Dedifferentiated amniotic fluid mesenchymal stem cell (primary cell): ENCODE results near the gene GSDME.

Source experiments
- DNase-seq: peaks from one replicate; pipeline ENCODE4 v3.0.0-alpha.2; 2016; ENCODE audit errors: extremely low spot score

GSDME gene

DNA sequence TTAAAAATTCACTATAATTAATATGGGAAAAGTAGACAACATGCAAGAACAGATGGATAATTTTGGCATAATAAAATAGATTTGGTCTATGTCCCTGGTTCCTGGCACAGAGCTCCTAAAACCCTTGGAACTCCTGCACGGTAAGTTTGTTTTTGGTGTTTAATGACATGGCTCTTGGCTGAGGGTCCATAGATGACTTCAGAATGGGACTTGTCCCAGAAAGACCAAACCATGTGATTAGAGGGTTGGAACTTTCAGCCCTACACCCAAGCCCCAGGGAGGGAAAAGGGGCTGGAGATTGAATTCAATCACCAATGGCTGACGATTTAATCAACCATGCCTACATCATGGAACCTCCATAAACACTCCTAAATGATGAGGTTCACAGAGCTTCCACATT is 12.6 kb upstream of the GSDME start:
- no peak for DNase-seq

DNA sequence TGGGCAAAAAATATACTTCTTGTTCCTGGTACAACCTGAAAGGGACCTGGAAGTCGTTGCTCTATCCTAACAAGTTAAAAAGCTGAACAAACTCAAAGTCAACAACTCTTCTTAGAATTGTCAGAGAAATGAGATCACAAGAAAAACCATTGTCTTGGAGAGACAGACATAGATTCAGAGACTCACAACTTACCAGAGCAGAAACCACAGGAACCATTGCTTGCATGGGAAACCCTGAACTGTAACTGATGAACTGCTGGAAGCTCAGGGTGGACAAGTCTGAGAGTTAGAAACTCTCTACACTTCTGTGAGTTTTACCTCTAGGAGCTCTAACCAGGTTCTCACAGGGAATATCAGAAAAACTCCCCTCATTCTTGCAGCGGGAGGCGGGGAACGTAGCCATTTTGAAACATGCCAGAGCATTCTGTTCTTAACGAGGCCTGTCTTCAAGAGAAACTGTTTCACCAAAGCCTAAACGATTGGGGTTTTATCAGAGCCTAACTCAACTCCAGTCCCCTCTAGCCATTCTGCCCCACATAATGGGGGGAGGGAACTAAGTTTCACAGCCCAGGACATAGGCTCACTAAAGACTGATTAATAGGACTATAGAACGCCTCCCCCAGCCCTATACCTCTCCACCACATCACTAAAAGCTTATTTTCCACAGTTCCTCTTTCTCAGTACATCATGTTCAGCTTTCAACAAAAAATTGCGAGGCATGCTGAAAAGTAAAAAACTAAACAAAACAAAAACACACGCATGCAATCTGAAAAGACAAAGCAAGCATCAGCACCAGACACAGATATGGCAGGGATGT is 12.0 kb upstream of the GSDME start:
- DNase-seq, result no peak

DNA sequence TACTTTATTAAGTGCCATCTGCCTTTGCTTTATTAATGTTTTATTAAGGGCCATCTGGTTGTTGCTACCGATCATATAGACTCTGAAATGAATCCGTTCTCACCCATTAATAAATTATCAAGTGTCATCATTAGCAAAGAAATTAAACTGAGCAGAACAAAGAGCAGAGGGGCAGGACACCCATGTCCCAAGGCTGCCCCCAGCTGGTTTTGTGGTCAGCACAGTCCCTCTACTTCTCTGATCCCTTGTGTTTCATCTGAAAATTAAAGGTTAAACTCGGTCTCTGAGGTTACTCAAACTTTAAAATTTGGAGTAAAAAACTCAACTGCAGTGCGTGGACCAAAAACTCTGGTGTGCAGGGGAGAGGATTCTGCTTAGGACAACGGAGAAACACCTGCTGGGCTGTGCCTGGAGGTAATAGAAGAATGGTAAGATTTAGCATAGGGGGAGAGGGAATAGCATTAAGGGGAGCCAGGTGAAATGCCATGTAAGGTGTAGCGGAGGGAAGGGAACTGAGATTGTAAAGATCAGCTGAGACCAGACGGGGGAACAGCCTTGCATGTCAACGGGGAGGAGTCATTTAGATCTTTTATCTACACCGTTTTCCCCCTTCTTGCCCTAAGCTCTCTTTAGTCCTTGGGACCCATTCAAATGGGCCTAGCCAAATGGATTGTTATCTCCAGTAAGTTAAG is 10.8 kb upstream of the GSDME start:
- DNase-seq, result no peak

DNA sequence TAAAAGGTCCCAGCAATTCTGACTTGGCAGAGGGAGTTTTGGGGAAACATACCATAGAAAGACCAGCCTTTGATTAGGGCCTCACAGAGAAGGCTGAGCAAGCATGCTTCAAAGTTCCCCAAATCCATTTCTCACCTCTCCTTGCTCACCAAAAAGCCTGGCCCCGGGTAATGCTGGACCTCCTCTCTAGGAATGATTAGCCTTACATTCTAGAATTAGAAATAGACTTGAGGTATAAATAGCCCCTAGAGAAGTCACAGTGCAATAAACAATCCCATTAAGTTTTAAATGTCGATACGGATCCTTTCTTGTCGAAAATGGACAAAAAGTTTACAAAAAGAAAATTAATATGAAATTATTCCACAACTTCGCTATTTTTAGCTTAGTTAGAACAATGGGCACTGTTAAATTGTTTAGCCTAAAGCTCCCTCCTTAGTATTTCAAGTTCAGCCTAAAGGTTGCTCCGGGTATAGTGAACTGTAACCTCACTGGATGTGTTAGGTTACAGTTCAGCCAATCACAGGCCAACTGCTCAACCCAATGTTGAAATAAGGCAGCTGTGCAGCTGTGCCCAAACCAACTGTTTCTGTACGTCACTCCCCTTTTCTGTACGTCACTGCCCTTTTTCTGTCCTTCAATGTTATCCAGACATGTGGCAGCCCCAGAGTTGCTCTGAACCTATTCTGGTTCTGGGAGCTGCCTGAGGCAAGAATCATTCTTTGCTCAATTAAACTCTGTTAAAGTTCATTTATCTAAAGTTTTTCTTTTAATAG is 7.9 kb upstream of the GSDME start:
- DNase-seq, result no peak

DNA sequence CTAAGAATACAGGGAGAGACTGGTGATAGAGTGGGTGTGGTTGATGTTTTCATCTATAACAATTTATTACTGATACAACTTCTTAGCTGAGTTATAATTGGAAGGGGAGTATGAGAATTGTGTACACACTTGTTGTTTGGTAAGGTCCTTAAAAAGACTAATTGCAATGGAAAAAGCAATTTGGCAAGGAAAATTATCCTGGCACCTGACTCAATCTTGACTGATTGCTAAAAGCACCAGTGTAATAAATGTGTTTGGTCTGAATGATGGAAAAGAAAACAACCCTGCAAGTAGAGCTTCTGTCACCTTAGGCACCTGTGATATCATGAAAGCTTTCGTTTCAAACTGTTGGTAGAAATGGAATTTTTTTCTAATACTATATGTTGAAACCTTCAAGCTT is 6.7 kb upstream of the GSDME start:
- no peak for DNase-seq

DNA sequence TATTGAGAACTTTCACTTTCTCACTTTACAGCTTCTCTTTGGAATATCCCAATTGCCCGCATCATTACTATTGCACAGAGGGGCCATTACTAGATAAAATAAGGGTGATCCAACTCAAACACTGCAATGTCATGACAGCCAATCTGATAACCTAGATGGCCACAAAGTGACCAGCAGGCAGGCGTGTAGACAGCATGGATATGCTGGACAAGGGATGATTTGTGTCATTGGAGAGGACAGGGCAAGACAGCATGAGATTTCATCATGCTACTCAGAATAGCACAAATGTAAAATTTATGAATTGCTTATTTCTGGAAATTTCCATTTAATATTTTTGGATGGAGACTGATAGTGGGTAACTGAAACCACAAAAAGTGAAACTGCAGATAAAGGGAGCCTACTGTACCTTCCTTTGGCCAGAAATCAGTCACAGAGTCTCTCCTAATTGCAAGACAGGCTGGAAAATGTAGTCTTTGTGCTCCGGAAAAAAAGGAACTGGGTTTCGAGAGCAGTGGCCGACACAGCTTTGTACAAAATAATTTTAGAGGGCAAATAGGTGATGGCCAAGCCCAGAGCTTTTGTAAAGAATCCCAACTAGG is 6.1 kb upstream of the GSDME start:
- no peak for DNase-seq

DNA sequence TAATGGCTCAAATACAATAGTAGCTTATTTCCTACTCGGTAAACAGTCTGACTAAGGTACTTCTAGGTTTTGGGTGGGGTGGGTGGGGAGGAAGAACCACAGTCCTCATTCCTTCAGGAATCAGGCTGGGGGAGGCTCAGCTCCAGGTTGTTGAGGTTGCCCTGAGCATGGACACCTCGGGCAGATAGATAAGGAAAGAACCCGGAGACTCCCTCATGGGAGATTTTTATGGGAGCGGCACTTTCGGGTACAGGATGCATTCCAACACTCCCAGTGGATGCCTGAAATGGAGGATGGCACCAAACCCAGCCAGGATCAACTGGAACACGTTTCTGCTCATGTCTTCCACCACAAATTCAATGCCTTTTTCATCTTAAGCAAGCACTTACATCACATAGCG is 5.5 kb upstream of the GSDME start:
- no peak for DNase-seq

DNA sequence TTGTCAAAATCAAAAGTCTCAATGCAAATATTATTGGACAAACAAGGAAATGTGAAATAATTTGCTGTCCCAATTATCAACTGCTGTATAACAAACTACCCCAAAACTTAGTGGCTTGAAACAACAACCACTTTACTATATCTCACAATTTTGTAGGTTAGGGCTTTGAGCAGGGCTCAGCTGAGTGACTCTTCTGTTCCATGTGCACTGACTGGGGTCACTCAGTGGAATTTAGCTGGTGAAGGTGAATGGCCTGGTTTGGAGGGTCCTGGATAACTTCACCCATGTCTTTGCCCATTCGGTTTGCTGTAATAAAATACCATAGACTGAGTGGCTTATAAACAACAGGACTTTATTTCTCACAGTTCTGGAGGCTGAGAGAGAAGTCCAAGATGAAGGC is 3.7 kb upstream of the GSDME start:
- no peak for DNase-seq

DNA sequence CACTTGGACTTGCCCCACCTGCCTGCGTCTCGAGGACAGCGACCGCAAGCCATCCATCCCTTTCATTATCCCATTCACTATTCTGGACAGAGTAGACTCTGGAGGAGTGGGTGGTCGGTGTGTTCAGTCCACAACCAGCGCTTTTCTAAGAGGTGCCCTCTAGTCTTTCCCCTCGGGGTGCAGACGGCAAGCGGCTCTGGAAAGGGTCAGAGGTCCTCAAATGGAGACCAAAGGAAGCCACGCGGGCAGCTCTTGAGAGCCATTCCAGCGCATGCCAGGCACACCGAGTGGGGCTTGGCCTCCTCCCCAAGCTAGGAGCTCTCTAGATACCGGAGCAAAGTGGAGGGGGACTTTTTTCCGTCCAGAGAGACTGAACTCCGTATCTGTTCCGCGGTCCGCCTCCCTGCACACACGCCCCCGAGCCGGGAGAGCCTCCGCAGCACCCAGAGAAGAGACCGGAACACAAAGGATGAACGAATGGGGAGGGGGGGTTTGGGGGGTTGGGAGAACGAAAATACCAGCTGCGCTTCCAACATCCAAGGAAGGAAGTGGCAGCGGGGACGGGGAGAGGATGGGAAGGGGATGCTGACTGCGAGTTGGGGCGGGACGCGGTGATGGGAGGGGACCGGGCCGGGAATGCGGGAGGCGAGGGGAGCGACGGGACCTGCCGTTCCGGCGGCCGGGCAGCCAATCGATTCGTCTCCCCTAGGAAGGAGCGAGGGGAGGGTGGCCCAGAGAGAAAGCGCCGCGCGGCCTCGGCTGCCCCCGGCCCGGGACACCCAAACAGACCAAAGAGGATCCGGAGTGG is 515 bp downstream of the GSDME start:
- peak; percentile 46 for DNase-seq

DNA sequence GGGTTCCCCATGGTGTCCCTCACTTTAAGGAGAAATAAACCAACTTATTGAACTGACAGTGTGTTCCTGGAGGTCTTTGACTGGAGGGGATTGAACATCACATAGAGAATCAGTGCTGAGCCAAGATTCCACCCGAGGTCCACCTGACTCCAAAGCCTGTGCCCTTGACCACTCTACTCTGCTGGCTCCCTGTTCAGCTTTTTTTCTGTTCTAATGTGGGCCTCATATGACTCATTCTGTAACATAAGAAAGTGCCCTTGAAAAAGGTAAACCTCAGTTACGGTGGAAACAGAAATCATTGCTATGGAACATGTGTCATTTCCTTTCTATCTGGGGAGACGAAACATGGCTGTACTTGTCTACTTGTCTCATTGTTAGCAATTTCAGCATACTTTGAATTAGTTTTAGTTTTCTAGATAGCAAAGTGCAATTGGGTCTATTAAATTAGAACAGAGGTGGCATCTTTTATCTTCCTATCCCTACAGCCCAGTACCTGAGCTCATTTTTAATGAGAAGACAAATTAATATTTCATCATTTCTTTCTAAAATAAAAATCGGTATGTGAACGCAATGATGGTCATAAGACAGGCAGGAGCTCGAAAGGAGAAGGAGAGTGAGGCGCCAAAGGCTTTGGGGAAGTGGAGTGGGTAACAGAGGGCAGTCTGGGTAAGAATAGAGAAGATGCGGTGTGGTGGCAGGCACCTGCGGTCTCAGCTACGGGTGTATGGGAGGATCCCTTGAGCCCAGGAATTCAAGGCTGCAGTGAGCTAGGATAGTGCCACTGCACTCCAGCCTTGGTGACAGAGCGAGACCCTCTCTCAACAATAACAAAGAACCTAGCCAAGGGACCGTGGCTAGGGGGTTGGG is 1.5 kb downstream of the GSDME start:
- no peak for DNase-seq

DNA sequence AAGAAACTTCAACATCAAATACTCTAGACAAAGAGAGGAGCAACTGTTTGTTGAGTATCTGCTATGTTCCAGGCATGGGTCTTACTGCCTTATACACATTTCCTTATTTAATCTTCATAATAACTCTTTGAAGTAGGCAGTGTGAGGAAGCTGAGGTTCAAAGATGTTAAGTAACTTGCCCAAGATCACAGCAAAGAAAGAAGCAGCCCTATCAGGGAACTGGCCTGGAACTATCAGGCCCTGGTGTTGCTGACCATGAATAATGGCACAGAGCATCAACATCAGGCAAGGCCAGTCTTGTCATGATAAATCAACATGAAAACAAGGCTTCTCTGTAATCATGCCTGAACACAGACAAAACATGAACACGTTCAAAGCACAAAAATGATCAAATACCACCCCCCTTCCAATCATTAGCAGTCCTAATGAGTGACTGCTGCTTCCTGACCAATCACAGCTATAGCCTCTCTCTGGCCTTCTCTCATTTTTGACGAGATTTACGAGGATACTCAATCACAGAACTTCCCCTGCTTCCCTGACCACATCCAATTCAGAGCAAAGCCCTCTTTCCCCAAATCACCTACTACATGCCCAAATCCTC is 2.3 kb downstream of the GSDME start:
- no peak for DNase-seq

DNA sequence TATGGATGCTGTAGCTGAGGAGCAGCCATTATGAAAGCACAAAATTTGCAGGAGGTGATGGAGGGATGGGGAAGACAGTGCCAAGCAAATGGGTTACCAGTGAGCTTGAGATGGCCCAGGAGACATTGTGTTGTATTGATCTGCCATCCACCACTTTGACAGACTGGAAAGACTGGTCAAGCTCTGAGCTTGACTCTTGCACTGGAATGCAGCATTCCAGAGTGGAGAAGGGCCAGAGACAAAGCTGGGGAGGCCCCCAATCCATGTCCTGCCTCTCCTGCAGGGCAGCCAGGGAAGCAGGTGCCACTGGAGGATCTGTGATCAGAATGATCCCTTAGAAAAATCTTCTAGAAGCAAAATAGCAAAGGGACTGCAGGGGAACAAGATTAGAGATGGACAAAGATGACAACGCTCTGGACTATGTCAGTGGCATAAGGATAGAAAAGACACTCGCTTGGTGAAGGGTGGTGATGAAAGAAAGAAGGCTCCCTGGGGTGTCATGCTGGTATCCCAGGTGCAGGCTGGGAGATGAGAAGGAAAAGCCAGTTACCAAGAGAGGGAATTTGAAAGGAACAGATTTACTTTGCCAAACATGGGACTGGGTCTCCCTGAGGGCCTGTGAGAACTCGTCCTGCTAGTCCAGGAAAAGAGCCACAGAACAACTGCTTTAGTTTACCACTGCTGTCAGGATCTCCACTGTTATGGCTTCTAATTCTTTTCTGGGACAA is 5.0 kb downstream of the GSDME start:
- DNase-seq, result no peak

DNA sequence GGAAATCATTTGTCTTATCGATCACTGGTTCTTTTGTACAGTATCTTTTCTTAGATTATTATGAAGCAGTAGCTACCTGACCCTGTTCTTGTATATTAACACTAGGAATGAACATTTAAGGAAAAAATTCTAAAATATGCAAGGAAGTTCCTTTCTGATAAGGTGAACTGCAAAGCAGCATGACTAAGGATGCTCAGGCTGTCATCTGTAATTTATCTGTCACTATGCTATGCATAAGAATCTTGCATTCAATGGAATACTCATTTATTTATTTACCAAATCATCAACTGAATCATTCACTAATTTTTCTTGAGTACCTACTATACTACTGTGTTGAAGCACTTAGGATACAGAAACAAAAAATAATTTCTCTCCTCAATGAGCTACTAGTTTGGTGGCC is 5.8 kb downstream of the GSDME start:
- DNase-seq, result no peak

DNA sequence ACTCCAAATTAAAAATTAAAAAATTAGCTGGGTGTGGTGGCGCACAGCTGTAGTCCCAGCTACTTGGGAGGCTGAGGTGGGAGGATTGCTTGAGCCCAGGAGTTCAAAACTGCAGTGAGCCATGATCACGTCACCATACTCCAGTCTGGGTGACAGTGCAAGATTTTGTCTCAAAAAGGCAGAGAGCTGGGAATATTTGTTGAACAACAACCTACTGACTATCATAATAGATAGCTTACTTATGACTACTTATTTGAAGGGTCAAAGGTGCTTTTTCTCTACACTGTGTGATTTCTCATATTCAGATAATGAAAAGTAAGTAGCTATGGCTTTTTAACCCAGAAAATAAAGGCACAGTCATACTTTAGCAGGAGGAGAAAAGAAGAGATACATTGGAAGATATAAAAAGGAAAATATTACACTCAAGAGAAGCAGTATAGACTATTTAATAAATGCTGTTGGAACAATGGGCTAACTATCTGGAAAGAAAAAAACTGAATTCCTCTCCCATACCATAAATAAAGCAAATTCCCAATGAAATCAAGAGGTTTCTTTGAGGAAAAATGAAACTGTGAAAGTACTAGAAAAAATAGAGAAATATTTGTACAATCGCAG is 6.7 kb downstream of the GSDME start:
- DNase-seq, result no peak

DNA sequence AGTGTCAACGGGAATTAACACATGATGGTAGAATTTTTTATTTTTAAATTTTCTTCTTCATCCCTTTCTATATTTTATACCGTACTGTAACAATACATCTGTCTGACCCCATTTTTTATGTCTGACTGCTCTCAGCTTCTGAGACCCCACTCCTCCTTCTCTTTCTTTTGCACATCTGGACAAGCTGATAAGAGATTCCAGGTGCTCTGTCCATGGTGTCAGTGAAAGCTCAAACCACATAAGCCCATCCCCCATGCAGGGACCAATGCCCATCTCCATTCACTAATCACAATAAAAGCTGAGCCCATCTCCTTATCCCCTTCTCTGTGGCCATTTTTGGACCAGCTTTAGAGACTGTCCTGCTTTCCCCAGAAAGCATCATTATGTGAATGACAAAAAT is 8.7 kb downstream of the GSDME start:
- no peak for DNase-seq

DNA sequence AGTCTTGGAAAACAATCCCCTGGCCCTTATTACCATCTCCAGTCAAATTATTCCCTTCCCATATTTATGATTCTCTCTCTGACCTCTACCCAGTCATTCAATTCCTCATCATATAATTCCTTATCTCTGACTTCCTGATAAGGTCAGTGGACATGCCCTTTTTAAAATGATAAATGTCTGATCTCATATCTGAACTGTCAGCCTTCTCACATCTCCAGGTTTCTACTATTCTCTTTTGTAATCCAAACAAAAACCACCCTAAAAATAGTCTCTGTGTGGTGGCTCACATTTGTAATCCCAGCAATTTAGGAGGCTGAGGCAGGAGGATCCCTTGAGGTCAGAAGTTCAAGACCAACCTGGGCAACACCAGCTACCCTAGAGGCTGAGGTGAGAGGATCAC is 11.9 kb downstream of the GSDME start:
- no peak for DNase-seq

DNA sequence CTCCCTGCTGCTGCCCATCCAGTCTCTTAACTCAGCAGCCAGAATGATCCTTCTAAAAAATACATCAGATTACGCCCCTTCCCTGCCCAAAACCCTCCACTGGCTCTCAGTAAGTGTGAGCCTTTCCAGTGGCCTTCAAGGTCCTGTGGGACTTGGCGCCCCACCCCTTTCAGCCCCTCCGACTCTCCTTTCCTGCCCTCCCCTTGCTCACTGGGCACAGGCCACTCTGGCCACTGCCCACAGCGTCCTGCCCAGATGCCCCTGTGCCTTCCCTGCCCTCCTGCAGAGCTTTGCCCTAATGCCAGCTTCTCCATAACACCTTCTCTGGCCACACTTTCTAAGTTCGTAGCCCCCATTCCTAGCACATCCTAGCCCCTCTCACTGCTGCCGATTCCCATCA is 13.8 kb downstream of the GSDME start:
- DNase-seq, result no peak

DNA sequence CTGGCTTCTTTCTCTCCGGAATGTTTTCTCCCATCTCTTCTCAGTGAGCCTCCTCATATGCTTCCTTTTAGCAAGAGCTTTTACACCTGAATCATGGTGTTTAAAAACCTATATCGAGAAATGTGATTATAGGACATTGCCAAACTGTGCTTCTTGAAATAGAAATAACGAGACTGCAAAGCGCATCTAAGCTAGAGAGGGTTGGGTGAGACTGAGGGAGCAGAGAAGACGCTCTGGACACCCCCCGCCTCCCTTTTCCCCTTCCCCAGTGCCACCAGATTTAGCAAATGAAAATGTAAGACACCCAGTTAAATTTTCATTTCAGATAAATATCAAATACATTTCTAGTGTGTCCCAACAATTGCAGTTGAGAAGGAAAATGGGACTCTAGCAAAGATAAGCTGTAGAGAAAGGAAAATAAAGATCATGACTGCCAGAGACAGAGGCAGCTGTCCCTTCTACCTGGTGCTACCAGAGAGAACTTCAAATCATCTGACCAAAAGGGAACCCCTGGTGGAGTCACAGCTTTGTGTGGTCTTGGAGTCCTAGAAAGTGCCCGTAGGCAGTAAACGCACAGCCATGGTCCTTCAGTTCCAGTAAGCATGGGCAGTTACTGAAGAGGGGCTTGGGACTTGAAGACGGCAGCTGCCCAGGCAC is 14.6 kb downstream of the GSDME start:
- no peak for DNase-seq
